AG09309 (cell line): Measurements from ENCODE around the gene NRCAM.

Source experiments
- DNase-seq: peaks from one replicate; pipeline ENCODE4 v3.0.0-alpha.2; 2010; ENCODE audit warnings: low read depth
- H3K4me3 ChIP-seq: 2 replicates; pipeline ENCODE4 v1.5.1; 2011; ENCODE audit warnings: mild to moderate bottlenecking, low read depth, low read length, moderate library complexity; ENCODE audit not compliant: control insufficient read depth
- TF ChIP-seq, protein P1 (sequence below): IDR thresholded peaks from 2 replicates; pipeline ENCODE4 v1.5.1; 2011; ENCODE audit warnings: mild to moderate bottlenecking, low read depth, low read length, inconsistent platforms; ENCODE audit not compliant: insufficient read depth, control insufficient read depth; ENCODE audit errors: missing control alignments

The NRCAM gene

DNA sequence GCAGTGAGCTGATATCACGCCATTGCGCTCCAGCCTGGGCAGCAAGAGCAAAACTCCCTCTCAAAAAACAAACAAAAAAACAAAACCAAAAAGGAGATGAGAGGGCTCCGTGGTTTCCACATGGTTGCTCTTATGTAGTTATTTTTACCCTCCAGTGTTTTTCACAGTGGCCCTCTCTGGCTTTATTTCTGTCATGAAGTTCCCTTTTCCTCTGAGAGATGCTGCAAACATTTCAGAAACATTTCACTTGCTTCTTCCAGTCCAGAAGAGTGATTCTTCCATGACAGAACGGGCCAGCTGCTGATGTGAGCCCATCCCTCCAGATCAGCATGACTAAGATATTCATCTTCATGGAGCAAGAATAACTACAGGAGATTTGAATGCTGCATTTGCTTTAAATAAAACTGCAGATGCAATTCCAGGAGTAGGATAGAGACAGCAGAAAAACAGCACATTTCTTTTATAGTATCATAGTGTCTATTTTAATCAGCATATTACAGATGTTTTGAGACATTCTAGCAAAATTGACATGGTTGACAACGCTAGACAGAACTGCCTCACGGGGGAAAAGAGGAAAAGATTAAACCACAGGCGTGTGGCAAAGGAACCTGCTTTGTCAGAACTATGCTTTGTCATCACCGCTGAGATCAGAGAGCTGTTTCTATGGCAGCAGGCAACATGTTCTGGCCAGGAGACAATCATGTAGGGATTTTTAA is 40.3 kb downstream of the NRCAM start:
- H3K4me3 ChIP-seq, result no peak overlapping the region
- no peak for DNase-seq
- TF ChIP-seq, protein P1, sequence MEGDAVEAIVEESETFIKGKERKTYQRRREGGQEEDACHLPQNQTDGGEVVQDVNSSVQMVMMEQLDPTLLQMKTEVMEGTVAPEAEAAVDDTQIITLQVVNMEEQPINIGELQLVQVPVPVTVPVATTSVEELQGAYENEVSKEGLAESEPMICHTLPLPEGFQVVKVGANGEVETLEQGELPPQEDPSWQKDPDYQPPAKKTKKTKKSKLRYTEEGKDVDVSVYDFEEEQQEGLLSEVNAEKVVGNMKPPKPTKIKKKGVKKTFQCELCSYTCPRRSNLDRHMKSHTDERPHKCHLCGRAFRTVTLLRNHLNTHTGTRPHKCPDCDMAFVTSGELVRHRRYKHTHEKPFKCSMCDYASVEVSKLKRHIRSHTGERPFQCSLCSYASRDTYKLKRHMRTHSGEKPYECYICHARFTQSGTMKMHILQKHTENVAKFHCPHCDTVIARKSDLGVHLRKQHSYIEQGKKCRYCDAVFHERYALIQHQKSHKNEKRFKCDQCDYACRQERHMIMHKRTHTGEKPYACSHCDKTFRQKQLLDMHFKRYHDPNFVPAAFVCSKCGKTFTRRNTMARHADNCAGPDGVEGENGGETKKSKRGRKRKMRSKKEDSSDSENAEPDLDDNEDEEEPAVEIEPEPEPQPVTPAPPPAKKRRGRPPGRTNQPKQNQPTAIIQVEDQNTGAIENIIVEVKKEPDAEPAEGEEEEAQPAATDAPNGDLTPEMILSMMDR, result no peak

DNA sequence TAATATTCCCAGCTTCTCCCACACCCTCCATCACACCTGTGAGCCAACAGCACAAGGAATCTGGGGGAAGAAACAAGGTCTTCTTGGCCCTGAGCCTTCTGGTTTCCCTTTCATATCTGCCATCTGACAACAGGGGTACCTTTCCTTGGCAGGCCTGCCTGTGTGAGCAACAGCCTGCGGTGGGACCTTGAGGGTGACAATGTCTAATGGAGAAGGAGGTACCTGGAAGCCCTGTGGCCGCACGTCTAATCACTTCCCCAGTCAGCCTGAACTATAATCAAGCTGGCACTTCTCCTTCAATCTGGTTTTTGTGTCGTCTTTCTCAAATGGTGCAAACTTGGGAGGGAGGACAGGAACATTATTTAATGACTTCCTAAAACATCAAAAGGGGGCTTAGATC is 41.2 kb downstream of the NRCAM start:
- H3K4me3 ChIP-seq, result no peak overlapping the region
- no peak for DNase-seq
- TF ChIP-seq, protein P1, result no peak

DNA sequence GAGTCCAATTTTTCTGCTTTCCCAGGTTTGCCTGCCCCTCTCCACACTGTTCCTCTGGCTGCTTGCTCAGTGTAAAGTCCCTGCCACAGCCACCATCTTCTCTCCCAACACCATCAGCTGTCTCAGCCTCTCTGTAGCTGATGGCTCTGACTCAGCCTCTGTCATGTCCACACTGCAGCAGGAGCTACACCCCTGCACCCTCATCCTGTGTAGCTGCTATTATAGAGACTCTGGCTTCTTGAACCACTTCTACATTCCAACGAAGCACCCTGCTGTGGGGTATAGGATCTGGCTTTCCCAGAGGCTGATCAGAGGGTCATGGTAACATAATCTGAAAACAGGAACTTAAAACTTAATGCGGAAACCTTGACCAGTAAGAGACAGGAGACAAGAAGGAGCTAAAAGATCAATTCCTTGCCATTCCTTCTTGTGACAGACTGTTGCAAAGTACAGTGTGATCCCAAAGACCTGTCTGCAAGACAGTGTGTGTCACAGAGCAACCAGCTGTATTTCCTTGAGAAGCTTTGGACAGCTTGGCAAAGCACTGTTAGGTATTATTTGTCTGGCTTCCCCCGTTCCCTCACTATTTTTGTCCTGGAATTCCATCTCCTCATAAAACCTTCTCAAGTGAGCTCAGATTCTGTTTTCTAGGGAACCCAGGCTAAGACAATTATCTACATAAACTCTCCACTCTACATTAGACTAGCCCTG is 42.3 kb downstream of the NRCAM start:
- DNase-seq, result no peak

DNA sequence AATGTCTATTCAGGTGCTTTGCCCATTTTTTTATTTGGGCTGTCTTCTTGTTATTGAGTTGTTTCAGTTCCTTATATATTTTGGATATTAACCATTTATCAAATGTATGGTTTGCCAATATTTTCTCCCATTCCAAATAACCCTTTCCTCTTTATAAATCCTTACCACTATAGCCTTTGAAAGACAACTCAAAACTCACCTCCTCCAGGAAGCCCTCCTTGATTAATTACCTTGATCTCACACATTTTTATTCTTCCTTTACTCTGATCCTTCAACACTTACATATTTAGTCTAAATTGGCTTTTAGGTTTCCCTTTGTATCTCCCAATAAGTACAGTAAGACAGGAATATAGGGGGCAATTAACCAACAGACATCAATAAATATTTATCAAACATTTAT is 42.9 kb downstream of the NRCAM start:
- H3K4me3 ChIP-seq, result no peak overlapping the region
- no peak for DNase-seq
- TF ChIP-seq, protein P1, result no peak

More for the DNA sequence above, 42.3 kb downstream of the NRCAM start:
- no peak overlapping the region for H3K4me3 ChIP-seq
- TF ChIP-seq, protein P1, result no peak

GRCh38 chr7:108409146-108409545 is 47.1 kb downstream of the NRCAM start:
- H3K4me3 ChIP-seq, result no peak overlapping the region
- TF ChIP-seq, protein P1, result no peak
- no peak for DNase-seq

GRCh38 chr7:108408296-108408991 is 47.8 kb downstream of the NRCAM start:
- TF ChIP-seq, protein P1, result no peak
- H3K4me3 ChIP-seq, result no peak overlapping the region
- no peak for DNase-seq
